SK-N-SH treated with all-trans-retinoic acid at 6 μM for 48 hours (cell line): ENCODE results near the gene TNS3.

ENCODE experiments used
- ARNTL ChIP-seq: fragments of 450-650 bp; formaldehyde crosslinking; IDR thresholded peaks from 2 replicates; pipeline ENCODE4 v1.5.0; 2020; ENCODE audit warnings: low read depth, mild to moderate bottlenecking, moderate library complexity, borderline replicate concordance
- PATZ1 ChIP-seq: fragments of 250-450 bp; sonication (Bioruptor Pico); IDR thresholded peaks from 2 replicates; pipeline ENCODE4 v1.8.0; 2020; ENCODE audit warnings: mild to moderate bottlenecking, moderate library complexity, borderline replicate concordance
- RARB ChIP-seq: fragments of 250-450 bp; sonication (Bioruptor Pico); IDR thresholded peaks from 2 replicates; pipeline ENCODE4 v1.8.0; 2021; ENCODE audit warnings: mild to moderate bottlenecking, moderate library complexity
- TCF4 ChIP-seq: fragments of 250-450 bp; sonication (Bioruptor Pico); IDR thresholded peaks from 2 replicates; pipeline ENCODE4 v1.8.0; 2021; ENCODE audit warnings: mild to moderate bottlenecking, moderate library complexity, borderline replicate concordance
- ZFP30 ChIP-seq: fragments of 450-650 bp; formaldehyde crosslinking; IDR thresholded peaks from 2 replicates; pipeline ENCODE4 v1.5.0; 2022; ENCODE audit warnings: mild to moderate bottlenecking, moderate library complexity
- ZNF70 ChIP-seq: fragments of 450-650 bp; formaldehyde crosslinking; IDR thresholded peaks from 2 replicates; pipeline ENCODE4 v1.5.0; 2020; ENCODE audit warnings: mild to moderate bottlenecking, moderate library complexity

GRCh38 chr7:47358944-47359588 lies 222.8 kb downstream of the TNS3 start:
- TF ChIP-seq TCF4 (CRISPR knock-in tag) (no peak), ZFP30 (CRISPR knock-in tag) (no peak), RARB (CRISPR knock-in tag) (no peak), ARNTL (CRISPR knock-in tag) (no peak), PATZ1 (CRISPR knock-in tag) (no peak), ZNF70 (CRISPR knock-in tag) (no peak)
